BE2C (cell line): ENCODE data around the gene KRT13.

Experiments used
- DNase-seq: peaks from one replicate; pipeline ENCODE4 v3.0.0-alpha.2; 2020
- H3K27me3 ChIP-seq: fragments of 250-450 bp; sonication (Bioruptor Pico); 2 replicates; pipeline ENCODE4 v1.5.1; 2020; ENCODE audit warnings: mild to moderate bottlenecking
- H3K36me3 ChIP-seq: fragments of 250-450 bp; sonication (Bioruptor Pico); 2 replicates; pipeline ENCODE4 v1.5.1; 2020; ENCODE audit warnings: mild to moderate bottlenecking
- H3K4me1 ChIP-seq: fragments of 250-450 bp; sonication (Bioruptor Pico); 2 replicates; pipeline ENCODE4 v1.5.1; 2020
- H3K4me3 ChIP-seq: 2 replicates; pipeline ENCODE4 v1.5.1; 2011; ENCODE audit warnings: low read depth, low read length
- H3K9me3 ChIP-seq: fragments of 250-450 bp; sonication (Bioruptor Pico); 2 replicates; pipeline ENCODE4 v1.5.1; 2020
- TF ChIP-seq, protein P1 (sequence below): IDR thresholded peaks from 2 replicates; pipeline ENCODE4 v1.5.1; 2012; ENCODE audit warnings: mild to moderate bottlenecking, low read depth, low read length

The KRT13 gene

DNA sequence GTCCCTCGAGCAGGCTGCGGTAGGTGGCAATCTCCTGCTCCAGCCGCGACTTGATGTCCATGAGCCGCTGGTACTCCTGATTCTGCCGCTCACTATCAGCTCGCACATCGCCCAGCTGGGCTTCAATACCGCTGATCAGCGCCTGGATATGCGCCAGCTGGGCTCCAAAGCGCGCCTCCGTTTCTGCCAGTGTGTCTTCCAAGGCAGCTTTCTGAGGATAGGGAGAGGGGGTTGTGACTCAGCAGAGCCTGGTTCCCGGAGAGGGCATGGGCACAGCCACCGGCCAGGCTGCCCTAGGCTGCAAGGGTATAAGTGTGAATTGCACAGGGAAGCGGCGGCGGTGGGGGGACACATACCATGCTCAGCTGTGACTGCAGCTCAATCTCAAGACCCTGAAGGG, 18.4 kb upstream of the KRT13 start:
- H3K9me3 ChIP-seq, result no peaks in the 10 kb centered on the region
- TF ChIP-seq, protein P1, sequence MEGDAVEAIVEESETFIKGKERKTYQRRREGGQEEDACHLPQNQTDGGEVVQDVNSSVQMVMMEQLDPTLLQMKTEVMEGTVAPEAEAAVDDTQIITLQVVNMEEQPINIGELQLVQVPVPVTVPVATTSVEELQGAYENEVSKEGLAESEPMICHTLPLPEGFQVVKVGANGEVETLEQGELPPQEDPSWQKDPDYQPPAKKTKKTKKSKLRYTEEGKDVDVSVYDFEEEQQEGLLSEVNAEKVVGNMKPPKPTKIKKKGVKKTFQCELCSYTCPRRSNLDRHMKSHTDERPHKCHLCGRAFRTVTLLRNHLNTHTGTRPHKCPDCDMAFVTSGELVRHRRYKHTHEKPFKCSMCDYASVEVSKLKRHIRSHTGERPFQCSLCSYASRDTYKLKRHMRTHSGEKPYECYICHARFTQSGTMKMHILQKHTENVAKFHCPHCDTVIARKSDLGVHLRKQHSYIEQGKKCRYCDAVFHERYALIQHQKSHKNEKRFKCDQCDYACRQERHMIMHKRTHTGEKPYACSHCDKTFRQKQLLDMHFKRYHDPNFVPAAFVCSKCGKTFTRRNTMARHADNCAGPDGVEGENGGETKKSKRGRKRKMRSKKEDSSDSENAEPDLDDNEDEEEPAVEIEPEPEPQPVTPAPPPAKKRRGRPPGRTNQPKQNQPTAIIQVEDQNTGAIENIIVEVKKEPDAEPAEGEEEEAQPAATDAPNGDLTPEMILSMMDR, result no peak
- H3K4me3 ChIP-seq, result no peak overlapping the region; the same call in 1 of the 2 replicates
- H3K27me3 ChIP-seq, result no peaks in the 10 kb centered on the region
- DNase-seq, result peak; percentile 73
- peaks cover 58% of the 10 kb centered on the region for H3K4me1 ChIP-seq
- no peaks in the 10 kb centered on the region for H3K36me3 ChIP-seq

DNA sequence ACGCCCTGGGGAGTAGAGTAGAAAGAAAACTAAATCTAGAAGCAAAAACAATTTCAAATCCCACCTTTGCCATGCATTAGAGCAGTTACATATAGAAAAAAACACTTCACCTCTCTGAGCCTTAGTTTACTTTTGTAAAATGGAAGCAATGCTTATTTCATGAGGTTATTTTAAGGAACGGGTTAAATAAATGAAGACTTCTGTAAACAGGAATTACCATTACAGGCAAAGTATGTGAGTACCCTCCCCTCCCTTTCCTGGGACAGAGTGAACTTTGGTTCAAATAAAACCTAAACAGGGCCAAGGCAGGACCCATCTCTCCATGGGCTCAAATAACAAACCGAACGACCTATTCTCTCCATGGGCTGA, 17.8 kb upstream of the KRT13 start:
- peaks cover 56% of the 10 kb centered on the region for H3K4me1 ChIP-seq
- DNase-seq, result no peak
- H3K9me3 ChIP-seq, result no peaks in the 10 kb centered on the region
- H3K27me3 ChIP-seq, result no peaks in the 10 kb centered on the region
- H3K36me3 ChIP-seq, result no peaks in the 10 kb centered on the region
- TF ChIP-seq, protein P1, result no peak
- H3K4me3 ChIP-seq, result no peak overlapping the region

DNA sequence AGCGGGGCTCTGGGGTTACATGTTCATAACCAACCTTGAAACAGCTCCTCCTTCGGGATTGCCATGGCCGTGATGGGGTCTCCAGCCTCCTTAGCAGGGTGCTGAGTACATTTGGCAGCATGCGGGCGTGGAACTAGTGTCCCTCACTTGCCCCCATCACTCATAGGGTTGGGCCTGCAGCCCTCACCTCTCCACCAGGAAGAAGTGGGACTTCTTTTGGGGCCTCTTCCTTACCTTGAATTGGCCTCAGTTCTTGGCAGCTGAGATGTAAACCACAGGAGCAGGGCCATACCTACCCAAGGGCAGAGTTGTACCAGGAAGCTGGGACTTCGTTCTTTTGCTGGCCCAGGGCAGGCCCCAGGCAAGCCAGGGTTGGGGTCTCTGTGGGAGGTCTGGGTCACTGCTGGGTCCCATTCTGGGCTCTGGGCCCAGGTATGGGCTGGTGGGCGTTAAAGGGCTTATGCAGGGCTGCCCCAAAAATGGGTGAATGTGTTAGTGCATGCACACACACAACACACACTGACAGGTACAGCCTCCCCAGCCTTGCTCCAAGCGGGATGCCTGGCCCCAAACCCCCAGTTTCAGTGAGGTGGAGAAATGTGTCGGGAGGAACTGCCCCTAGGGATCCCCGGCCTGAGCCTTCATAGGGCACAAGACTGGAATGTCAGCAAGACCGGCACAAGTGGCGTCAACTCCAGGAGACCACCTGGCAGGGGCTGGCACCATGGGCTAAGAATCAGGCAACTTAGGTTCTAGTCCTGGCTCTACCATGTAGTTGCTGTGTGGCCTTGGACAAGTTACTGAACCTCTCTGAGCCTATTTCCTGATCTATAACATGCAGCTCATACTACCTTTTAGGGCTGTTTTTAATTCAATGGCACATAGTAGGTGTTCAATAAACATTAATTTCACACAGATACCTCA, 17.2 kb upstream of the KRT13 start:
- TF ChIP-seq, protein P1, result no peak
- Histone ChIP-seq H3K9me3 (no peaks in the 10 kb centered on the region), H3K36me3 (no peaks in the 10 kb centered on the region), H3K27me3 (no peaks in the 10 kb centered on the region), H3K4me3 (no peak overlapping the region), H3K4me1 (peaks cover 56% of the 10 kb centered on the region)
- no peak for DNase-seq

- DNase-seq, result no peak
- Histone ChIP-seq H3K27me3 (no peaks in the 10 kb centered on the region), H3K4me1 (peaks cover 56% of the 10 kb centered on the region), H3K36me3 (no peaks in the 10 kb centered on the region), H3K4me3 (no peak overlapping the region), H3K9me3 (no peaks in the 10 kb centered on the region)
- TF ChIP-seq, protein P1, result no peak
These were observed 16.3 kb upstream of the KRT13 start for GRCh38 chr17:41521574-41522261.

DNA sequence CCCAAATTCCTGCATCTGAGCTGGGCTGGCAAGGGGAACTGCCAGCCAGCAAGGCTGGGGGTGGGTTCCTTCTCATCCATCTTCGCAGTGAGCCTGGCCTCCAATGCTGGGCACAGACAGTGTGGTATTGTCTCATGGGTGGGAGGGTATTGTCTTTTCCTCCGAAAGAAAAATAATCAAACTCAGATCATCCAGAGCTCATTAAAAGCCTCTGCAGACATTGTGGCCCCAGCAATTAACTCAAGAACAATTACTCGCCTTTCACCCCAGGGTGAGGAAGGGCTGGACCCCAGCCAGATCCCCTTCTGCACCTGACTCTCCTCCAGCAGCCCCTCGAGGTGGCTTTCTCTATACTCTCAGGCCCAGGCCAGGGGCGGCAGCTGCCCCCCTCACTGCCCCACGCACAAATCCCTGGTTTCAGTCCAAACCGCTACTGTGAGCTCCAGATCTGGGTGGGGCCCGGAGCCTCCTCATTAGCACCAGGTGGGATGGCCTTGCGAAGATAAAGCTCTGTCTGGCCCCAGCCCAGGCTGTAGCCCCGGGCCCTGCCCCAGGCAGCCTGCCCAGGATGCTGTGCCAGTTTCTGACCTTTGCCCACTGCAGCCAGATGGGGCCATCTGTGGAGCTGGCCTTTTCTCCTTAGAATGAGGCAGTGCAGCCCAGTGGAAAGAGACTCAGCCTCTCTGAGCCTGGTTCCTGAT, 15.6 kb upstream of the KRT13 start:
- no peaks in the 10 kb centered on the region for H3K27me3 ChIP-seq
- TF ChIP-seq, protein P1, result no peak
- H3K9me3 ChIP-seq, result no peaks in the 10 kb centered on the region
- DNase-seq, result peak; percentile 63
- H3K36me3 ChIP-seq, result no peaks in the 10 kb centered on the region
- H3K4me1 ChIP-seq, result peaks cover 56% of the 10 kb centered on the region
- H3K4me3 ChIP-seq, result no peak overlapping the region
